Neuron (in vitro differentiated cells): ENCODE data around the gene HES1.

Experiments
- H2AFZ ChIP-seq: one replicate; pipeline ENCODE4 v1.6.1; 2013; ENCODE audit warnings: low read depth, mild to moderate bottlenecking, inconsistent platforms, low read length, moderate library complexity
- H3K27me3 ChIP-seq: one replicate; pipeline ENCODE4 v1.6.1; 2013; ENCODE audit warnings: low read length; ENCODE audit not compliant: insufficient read depth
- H3K36me3 ChIP-seq: one replicate; pipeline ENCODE4 v1.6.1; 2013; ENCODE audit warnings: low read length; ENCODE audit not compliant: insufficient read depth
- H3K4me1 ChIP-seq: one replicate; pipeline ENCODE4 v1.6.1; 2013; ENCODE audit warnings: low read length; ENCODE audit not compliant: insufficient read depth
- H3K4me3 ChIP-seq: 2 replicates; pipeline ENCODE4 v1.5.1; 2013; ENCODE audit warnings: mild to moderate bottlenecking, low read length, moderate library complexity
- H3K9me3 ChIP-seq: one replicate; pipeline ENCODE4 v1.6.1; 2013; ENCODE audit warnings: low read length

HES1 gene

GRCh38 chr3:194178669-194179068 lies 42.7 kb downstream of the HES1 start:
- Histone ChIP-seq H3K4me3 (no peak overlapping the region), H3K36me3 (no peaks in the 10 kb centered on the region), H3K9me3 (no peaks in the 10 kb centered on the region), H2AFZ (no peak overlapping the region), H3K27me3 (peaks cover 15% of the 10 kb centered on the region), H3K4me1 (peaks cover 8% of the 10 kb centered on the region)

GRCh38 chr3:194180570-194180969 lies 44.6 kb downstream of the HES1 start:
- Histone ChIP-seq H2AFZ (no peak overlapping the region), H3K36me3 (no peaks in the 10 kb centered on the region), H3K4me1 (peaks cover 13% of the 10 kb centered on the region), H3K4me3 (no peak overlapping the region), H3K9me3 (no peaks in the 10 kb centered on the region), H3K27me3 (peaks cover 15% of the 10 kb centered on the region)

GRCh38 chr3:194181612-194182529 lies 45.9 kb downstream of the HES1 start:
- no peak overlapping the region for H3K4me3 ChIP-seq
- H2AFZ ChIP-seq: no peak overlapping the region
- H3K9me3 ChIP-seq: no peaks in the 10 kb centered on the region
- peaks cover 11% of the 10 kb centered on the region for H3K27me3 ChIP-seq
- H3K4me1 ChIP-seq: peaks cover 6% of the 10 kb centered on the region
- H3K36me3 ChIP-seq: no peaks in the 10 kb centered on the region

- Histone ChIP-seq H3K4me3 (no peak overlapping the region), H3K36me3 (no peaks in the 10 kb centered on the region), H3K4me1 (peaks cover 5% of the 10 kb centered on the region), H3K27me3 (no peaks in the 10 kb centered on the region), H3K9me3 (no peaks in the 10 kb centered on the region), H2AFZ (no peak overlapping the region)
Observed at GRCh38 chr3:194183271-194183670, 47.3 kb downstream of the HES1 start.

- no peak overlapping the region for H3K4me3 ChIP-seq
- no peaks in the 10 kb centered on the region for H3K9me3 ChIP-seq
- H3K27me3 ChIP-seq: no peaks in the 10 kb centered on the region
- no peak overlapping the region for H2AFZ ChIP-seq
- H3K36me3 ChIP-seq: no peaks in the 10 kb centered on the region
- H3K4me1 ChIP-seq: peaks cover 5% of the 10 kb centered on the region
Observed at GRCh38 chr3:194184265-194184751, 48.4 kb downstream of the HES1 start.

GRCh38 chr3:194184801-194185200 lies 48.9 kb downstream of the HES1 start:
- Histone ChIP-seq H3K36me3 (no peaks in the 10 kb centered on the region), H3K4me1 (peaks cover 5% of the 10 kb centered on the region)

GRCh38 chr3:194185221-194185620 lies 49.3 kb downstream of the HES1 start:
- no peak overlapping the region for H2AFZ ChIP-seq
- H3K27me3 ChIP-seq: no peaks in the 10 kb centered on the region
- H3K4me3 ChIP-seq: no peak overlapping the region
- peaks cover 5% of the 10 kb centered on the region for H3K4me1 ChIP-seq
- H3K9me3 ChIP-seq: no peaks in the 10 kb centered on the region
- no peaks in the 10 kb centered on the region for H3K36me3 ChIP-seq

More at GRCh38 chr3:194184801-194185200, 48.9 kb downstream of the HES1 start:
- Histone ChIP-seq H3K27me3 (no peaks in the 10 kb centered on the region), H2AFZ (no peak overlapping the region), H3K9me3 (no peaks in the 10 kb centered on the region), H3K4me3 (no peak overlapping the region)

GRCh38 chr3:194187233-194187944 lies 51.4 kb downstream of the HES1 start:
- Histone ChIP-seq H3K4me1 (peaks cover 5% of the 10 kb centered on the region), H2AFZ (no peak overlapping the region), H3K9me3 (no peaks in the 10 kb centered on the region), H3K36me3 (no peaks in the 10 kb centered on the region), H3K27me3 (peaks cover 3% of the 10 kb centered on the region), H3K4me3 (no peak overlapping the region)
